RWPE2 (cell line): ENCODE measurements around the gene PDGFRB.

ENCODE experiments used
- ATAC-seq: fragments of 200-7000 bp; cut with Tn5 transposase; 3 replicates; pipeline ENCODE4 v1.9.1; 2021; ENCODE audit warnings: low read depth
- DNase-seq: peaks from one replicate; pipeline ENCODE4 v3.0.0-alpha.2; 2020; ENCODE audit warnings: low spot score
- H3K27ac ChIP-seq: fragments of 450-650 bp; 2 replicates; pipeline ENCODE4 v1.5.1; 2017; ENCODE audit warnings: mild to moderate bottlenecking; ENCODE audit not compliant: poor library complexity, severe bottlenecking
- H3K27me3 ChIP-seq: fragments of 250-450 bp; sonication (Bioruptor Pico); 2 replicates; pipeline ENCODE4 v1.5.1; 2021; ENCODE audit warnings: mild to moderate bottlenecking, moderate library complexity; ENCODE audit not compliant: insufficient read depth, poor library complexity, severe bottlenecking
- H3K36me3 ChIP-seq: fragments of 250-450 bp; sonication (Bioruptor Pico); 2 replicates; pipeline ENCODE4 v1.5.1; 2020; ENCODE audit warnings: low read depth, mild to moderate bottlenecking, moderate library complexity
- H3K4me1 ChIP-seq: fragments of 250-450 bp; sonication (Bioruptor Pico); 2 replicates; pipeline ENCODE4 v1.5.1; 2021; ENCODE audit warnings: mild to moderate bottlenecking, moderate library complexity; ENCODE audit not compliant: insufficient read depth, poor library complexity, severe bottlenecking
- H3K4me3 ChIP-seq: fragments of 250-450 bp; sonication (Bioruptor Pico); 2 replicates; pipeline ENCODE4 v1.5.1; 2021; ENCODE audit warnings: mild to moderate bottlenecking, moderate library complexity; ENCODE audit not compliant: severe bottlenecking
- H3K9me3 ChIP-seq: fragments of 250-450 bp; sonication (Bioruptor Pico); 2 replicates; pipeline ENCODE4 v1.5.1; 2021; ENCODE audit warnings: mild to moderate bottlenecking, moderate library complexity; ENCODE audit not compliant: severe bottlenecking
- CTCF ChIP-seq: fragments of 450-650 bp; IDR thresholded peaks from one replicate; pipeline ENCODE4 v1.5.1; 2017; ENCODE audit warnings: mild to moderate bottlenecking, moderate library complexity; ENCODE audit not compliant: poor library complexity, severe bottlenecking

The PDGFRB gene

GRCh38 chr5:150120617-150121447 is 34.8 kb downstream of the PDGFRB start:
- Histone ChIP-seq H3K27ac (no peak overlapping the region), H3K27me3 (no peaks in the 10 kb centered on the region), H3K9me3 (no peaks in the 10 kb centered on the region), H3K4me1 (no peaks in the 10 kb centered on the region), H3K4me3 (no peak overlapping the region), H3K36me3 (no peaks in the 10 kb centered on the region)
- no peak for TF ChIP-seq CTCF
- DNase-seq: peak; percentile 65
- no peak for ATAC-seq

GRCh38 chr5:150120062-150120441 is 35.6 kb downstream of the PDGFRB start:
- Histone ChIP-seq H3K9me3 (no peaks in the 10 kb centered on the region), H3K4me3 (no peak overlapping the region), H3K27me3 (no peaks in the 10 kb centered on the region), H3K27ac (no peak overlapping the region), H3K4me1 (no peaks in the 10 kb centered on the region), H3K36me3 (no peaks in the 10 kb centered on the region)
- no peak for TF ChIP-seq CTCF
- no peak for ATAC-seq
- peak; percentile 36 for DNase-seq

GRCh38 chr5:150119421-150120061 is 36.1 kb downstream of the PDGFRB start:
- no peaks in the 10 kb centered on the region for H3K4me1 ChIP-seq
- ATAC-seq (no peak), DNase-seq (peak; percentile 51)
- no peaks in the 10 kb centered on the region for H3K36me3 ChIP-seq
- no peak overlapping the region for H3K27ac ChIP-seq
- no peaks in the 10 kb centered on the region for H3K27me3 ChIP-seq
- H3K9me3 ChIP-seq: no peaks in the 10 kb centered on the region
- H3K4me3 ChIP-seq: no peak overlapping the region
- no peak for TF ChIP-seq CTCF

- no peaks in the 10 kb centered on the region for H3K36me3 ChIP-seq
- no peak for ATAC-seq
- TF ChIP-seq CTCF: no peak
These were observed 37.0 kb downstream of the PDGFRB start for GRCh38 chr5:150118561-150119229.

More at GRCh38 chr5:150118561-150119229, 37.0 kb downstream of the PDGFRB start:
- Histone ChIP-seq H3K9me3 (no peaks in the 10 kb centered on the region), H3K4me1 (no peaks in the 10 kb centered on the region), H3K27ac (no peak overlapping the region), H3K27me3 (no peaks in the 10 kb centered on the region), H3K4me3 (no peak overlapping the region)
- DNase-seq: peak; percentile 38
